ENCODE results near the gene MBOAT1. TPM values are rescaled to one million over a fixed set of nuclear protein-coding genes. Genes with fewer than 3 reads are reported as not detected.

Gene MBOAT1
- total RNA-seq, 2 experiments from 2014 or later: not detected

GRCh38 chr6:20159781-20160540 is 52.3 kb downstream of the MBOAT1 start:
- H2AFZ ChIP-seq (ENCODE audit: low read length): no peak overlapping the region
- CTCF ChIA-PET (ENCODE audit: unreplicated experiment): no interaction called here
- BruUV-seq (replicated peaks): no TSS peak
- H3K27ac ChIP-seq (ENCODE audit: low read depth, low read length, poor library complexity, severe bottlenecking): no peak overlapping the region
- H3K9me3 ChIP-seq (ENCODE audit: low read length): no peaks in the 10 kb centered on the region
- TF ChIP-seq CTCF (conservative IDR thresholded peaks at IDR 0.05; ENCODE audit: low read length): no peak
- no peak for TF ChIP-seq EZH2phosphoT487 (IDR thresholded peaks at IDR 0.05; ENCODE audit: borderline replicate concordance, low read depth, low read length)
- no peak for DNase-seq (ENCODE audit: low spot score)
- POLR2A ChIA-PET: no interaction called here
- no peaks in the 10 kb centered on the region for H3K9me2 ChIP-seq (ENCODE audit: insufficient read depth, low read length)
- H3K4me1 ChIP-seq (ENCODE audit: insufficient read depth, low read length, poor library complexity, severe bottlenecking): no peaks in the 10 kb centered on the region
- no peak overlapping the region for H3K4me3 ChIP-seq (ENCODE audit: low read depth, low read length, poor library complexity, severe bottlenecking)
- H3K36me3 ChIP-seq (ENCODE audit: insufficient read depth, low read length): no peaks in the 10 kb centered on the region
- H3K4me2 ChIP-seq (ENCODE audit: low read length): no peak overlapping the region
- no peaks in the 10 kb centered on the region for H3K79me2 ChIP-seq (ENCODE audit: insufficient read depth, low read depth, low read length)
- no peaks in the 10 kb centered on the region for H4K20me1 ChIP-seq (ENCODE audit: insufficient read depth, low read length)
- intact Hi-C loops (cut with micrococcal nuclease; ENCODE audit: unreplicated experiment): no loop called here

- H3K9me2 ChIP-seq (ENCODE audit: insufficient read depth, low read length): no peaks in the 10 kb centered on the region
- intact Hi-C loops (cut with micrococcal nuclease; ENCODE audit: unreplicated experiment): no loop called here
- no peak overlapping the region for H3K27ac ChIP-seq (ENCODE audit: low read depth, low read length, poor library complexity, severe bottlenecking)
- POLR2A ChIA-PET: no interaction called here
- no TSS peak for BruUV-seq (replicated peaks)
- H3K36me3 ChIP-seq (ENCODE audit: insufficient read depth, low read length): no peaks in the 10 kb centered on the region
- TF ChIP-seq CTCF (conservative IDR thresholded peaks at IDR 0.05; ENCODE audit: low read length) (no peak), EZH2phosphoT487 (IDR thresholded peaks at IDR 0.05; ENCODE audit: borderline replicate concordance, low read depth, low read length) (no peak)
- H3K9me3 ChIP-seq (ENCODE audit: low read length): no peaks in the 10 kb centered on the region
- H4K20me1 ChIP-seq (ENCODE audit: insufficient read depth, low read length): no peaks in the 10 kb centered on the region
- H3K4me1 ChIP-seq (ENCODE audit: insufficient read depth, low read length, poor library complexity, severe bottlenecking): no peaks in the 10 kb centered on the region
- no peak overlapping the region for H3K4me2 ChIP-seq (ENCODE audit: low read length)
- no peak for DNase-seq (ENCODE audit: low spot score)
- H3K79me2 ChIP-seq (ENCODE audit: insufficient read depth, low read depth, low read length): no peaks in the 10 kb centered on the region
- CTCF ChIA-PET (ENCODE audit: unreplicated experiment): no interaction called here
- H3K4me3 ChIP-seq (ENCODE audit: low read depth, low read length, poor library complexity, severe bottlenecking): no peak overlapping the region
- H2AFZ ChIP-seq (ENCODE audit: low read length): no peak overlapping the region
Measured at GRCh38 chr6:20159098-20159497, 53.2 kb downstream of the MBOAT1 start.

- Histone ChIP-seq H3K4me1 (ENCODE audit: insufficient read depth, low read length, poor library complexity, severe bottlenecking) (no peaks in the 10 kb centered on the region), H3K9me3 (ENCODE audit: low read length) (no peaks in the 10 kb centered on the region), H4K20me1 (ENCODE audit: insufficient read depth, low read length) (no peaks in the 10 kb centered on the region), H3K9me2 (ENCODE audit: insufficient read depth, low read length) (no peaks in the 10 kb centered on the region), H3K79me2 (ENCODE audit: insufficient read depth, low read depth, low read length) (no peaks in the 10 kb centered on the region), H3K27ac (ENCODE audit: low read depth, low read length, poor library complexity, severe bottlenecking) (no peak overlapping the region), H3K36me3 (ENCODE audit: insufficient read depth, low read length) (no peaks in the 10 kb centered on the region), H3K4me2 (ENCODE audit: low read length) (no peak overlapping the region), H3K4me3 (ENCODE audit: low read depth, low read length, poor library complexity, severe bottlenecking) (no peak overlapping the region), H2AFZ (ENCODE audit: low read length) (no peak overlapping the region)
- DNase-seq (ENCODE audit: low spot score): no peak
- intact Hi-C loops (cut with micrococcal nuclease; ENCODE audit: unreplicated experiment): no loop called here
- TF ChIP-seq EZH2phosphoT487 (IDR thresholded peaks at IDR 0.05; ENCODE audit: borderline replicate concordance, low read depth, low read length): no peak
- TF ChIP-seq CTCF (conservative IDR thresholded peaks at IDR 0.05; ENCODE audit: low read length): no peak
- CTCF ChIA-PET (ENCODE audit: unreplicated experiment): no interaction called here
- no TSS peak for BruUV-seq (replicated peaks)
- POLR2A ChIA-PET: no interaction called here
Measured at GRCh38 chr6:20158676-20159075, 53.6 kb downstream of the MBOAT1 start.
